GM21723 (cell line): ENCODE measurements around the gene DNAJB7.
A peak's percentile ranks its signal among the peaks of the same experiment; 100 is the strongest.
"Not testable (repeated sequence)": the region's sequence is repeated elsewhere in the genome, so short reads cannot be mapped to it uniquely, and the experiment has no call there.

Experiments used
- ATAC-seq: cut with Tn5 transposase; IDR thresholded peaks from one replicate; pipeline ENCODE4 v1.9.1; 2021; ENCODE audit warnings: mild to moderate bottlenecking, moderate library complexity; ENCODE audit not compliant: unreplicated experiment

DNAJB7 gene

GRCh38 chr22:40845816-40846215, 16.1 kb downstream of the DNAJB7 start:
- ATAC-seq: not testable (repeated sequence)

DNA sequence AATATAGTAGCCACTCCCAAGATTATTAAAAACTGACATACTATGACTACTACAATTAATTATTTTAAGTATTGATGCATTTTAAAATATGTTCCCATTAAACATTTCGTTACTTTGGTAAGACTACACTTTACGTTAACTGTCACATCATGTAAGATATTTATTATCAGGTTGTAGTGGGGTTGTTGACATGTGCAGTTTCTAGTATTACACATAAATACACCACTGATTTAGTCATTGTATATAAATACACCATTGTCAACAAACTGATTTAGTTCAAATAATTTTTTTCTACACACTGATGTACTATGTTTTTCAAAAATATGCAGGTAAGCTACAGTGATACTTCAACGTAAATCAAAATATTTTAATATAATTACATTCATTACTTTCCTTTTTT, 17.0 kb downstream of the DNAJB7 start:
- ATAC-seq: no peak

DNA sequence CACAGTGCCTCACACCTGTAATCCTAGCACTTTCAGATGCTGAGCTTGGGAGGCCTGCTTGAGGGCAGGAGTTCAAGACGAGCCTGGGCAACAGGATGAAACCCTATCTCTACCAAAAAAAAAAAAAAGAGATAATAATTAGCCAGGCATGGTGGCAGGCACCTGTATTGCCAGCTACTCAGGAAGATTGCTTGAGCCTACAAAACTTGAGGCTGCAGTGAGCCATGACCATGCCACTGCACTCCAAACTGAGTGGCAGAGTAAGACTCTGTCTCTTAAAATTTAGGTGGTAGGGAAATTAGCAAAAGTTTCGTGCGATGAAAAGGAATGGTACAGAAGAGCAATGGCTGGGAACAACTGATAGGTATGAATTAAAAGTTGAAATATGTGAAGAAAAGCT, 23.4 kb downstream of the DNAJB7 start:
- ATAC-seq: no peak

- no peak for ATAC-seq
Observed at GRCh38 chr22:40834619-40835018, 27.3 kb downstream of the DNAJB7 start.

GRCh38 chr22:40829131-40829530, 32.8 kb downstream of the DNAJB7 start:
- no peak for ATAC-seq

DNA sequence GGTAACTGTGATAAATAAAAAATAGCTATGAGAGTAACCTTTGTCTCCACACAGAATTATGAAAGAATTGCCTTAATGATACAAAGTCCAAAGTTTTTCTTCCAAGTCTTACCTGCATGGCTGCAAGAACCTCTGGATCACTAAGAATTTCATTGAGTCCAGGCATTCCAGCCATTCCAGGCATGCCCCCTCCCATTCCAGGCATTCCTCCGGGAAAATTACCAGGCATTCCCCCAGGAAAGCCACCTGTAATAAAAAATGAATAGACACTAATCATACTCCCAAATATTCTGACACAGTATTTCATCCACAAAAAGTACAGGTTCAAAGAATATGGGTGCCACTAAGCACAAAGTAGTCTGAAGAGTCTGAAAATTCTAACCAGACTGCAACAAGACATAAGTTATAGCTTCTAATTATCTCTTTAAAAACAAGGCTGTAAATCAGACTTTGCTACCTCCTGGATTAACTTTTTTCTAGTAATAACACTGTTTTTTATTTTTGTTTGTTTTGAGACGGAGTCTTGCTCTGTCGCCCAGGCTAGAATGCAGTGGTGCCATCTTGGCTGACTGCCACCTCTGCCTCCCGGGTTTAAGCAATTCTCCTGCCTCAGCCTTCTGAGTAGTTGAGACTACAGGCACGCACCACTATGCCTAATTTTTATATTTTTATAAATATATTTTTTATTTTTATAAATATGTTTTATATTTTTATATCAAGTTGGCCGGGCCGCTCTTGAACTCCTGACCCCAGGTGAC, 34.8 kb downstream of the DNAJB7 start:
- no peak for ATAC-seq

DNA sequence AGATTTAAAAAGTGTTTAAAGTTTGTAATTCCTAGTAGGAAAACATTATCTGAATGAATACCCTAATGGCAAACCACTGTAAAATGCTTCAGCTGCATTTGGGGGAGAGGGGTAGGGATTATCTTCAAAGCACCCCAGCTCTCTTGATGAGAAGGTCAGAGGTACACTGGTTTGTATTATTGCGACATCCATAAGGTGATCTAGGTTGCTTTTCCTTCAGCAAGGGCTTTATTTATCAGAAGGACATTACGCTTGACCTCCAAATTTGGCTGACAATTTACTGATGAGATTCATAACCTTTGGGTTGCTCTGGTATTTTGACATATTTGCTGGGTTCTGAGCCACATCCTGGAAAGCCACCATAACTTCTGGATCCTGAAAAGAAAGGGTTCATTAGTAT, 35.6 kb downstream of the DNAJB7 start:
- ATAC-seq: not testable (repeated sequence)

DNA sequence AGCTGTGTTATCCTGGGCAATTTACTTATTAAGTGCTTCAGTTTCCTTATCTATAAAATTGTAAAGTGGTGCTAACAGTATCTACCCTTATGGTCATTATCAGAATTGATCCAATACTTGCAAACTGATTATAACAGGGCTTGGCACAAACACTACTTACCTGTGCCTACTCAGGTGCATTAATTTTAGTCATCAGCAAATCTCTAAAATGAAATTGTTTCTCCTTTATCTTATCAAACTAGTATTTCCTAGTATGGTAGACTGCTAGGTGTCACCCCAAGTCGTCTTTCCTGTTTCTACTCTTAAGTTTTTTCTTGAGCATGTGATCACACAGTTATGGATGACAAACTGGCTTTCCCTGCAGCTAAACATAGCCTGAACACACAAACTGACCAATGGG, 38.5 kb downstream of the DNAJB7 start:
- no peak for ATAC-seq

- ATAC-seq: no peak
Observed at GRCh38 chr22:40819599-40820140, 42.2 kb downstream of the DNAJB7 start.

- ATAC-seq: peak; percentile 61
Observed at GRCh38 chr22:40818747-40819598, 42.9 kb downstream of the DNAJB7 start, which contains the start of gene SLC25A17. Gene SLC25A17, minus strand, starts transcription at chr22:40819346. Its CDS starts 98 bp downstream, at chr22:40819248.

- peak; percentile 9 for ATAC-seq
Observed at GRCh38 chr22:40818192-40818746, 43.6 kb downstream of the DNAJB7 start.

- ATAC-seq: no peak
Observed at GRCh38 chr22:40817737-40818136, 44.2 kb downstream of the DNAJB7 start.

- no peak for ATAC-seq
Observed at GRCh38 chr22:40813912-40814315, 48.0 kb downstream of the DNAJB7 start.
